Panc1 (cell line): Measurements from ENCODE around the gene MAP1A.

Experiments used
- POLR2AphosphoS5 ChIP-seq: IDR thresholded peaks from 2 replicates; pipeline ENCODE4 v1.6.1; 2012; ENCODE audit warnings: mild to moderate bottlenecking, low read depth, low read length, moderate library complexity
- SIN3A ChIP-seq: IDR thresholded peaks from 2 replicates; pipeline ENCODE4 v1.6.1; 2012; ENCODE audit warnings: low read depth, mild to moderate bottlenecking, low read length, moderate library complexity, borderline replicate concordance; ENCODE audit not compliant: insufficient read depth
- TCF7L2 ChIP-seq: IDR thresholded peaks from 2 replicates; pipeline ENCODE4 v1.6.1; 2011; ENCODE audit warnings: mild to moderate bottlenecking, low read depth, low read length, inconsistent platforms
- TF ChIP-seq, protein P1 (sequence below): fragments of 450-650 bp; IDR thresholded peaks from 2 replicates; pipeline ENCODE4 v1.5.1; 2017; ENCODE audit warnings: mild to moderate bottlenecking
- TF ChIP-seq, protein P2 (sequence below), 2 experiments: IDR thresholded peaks; 2 replicates each; pipeline ENCODE4 v1.6.1; 2011 to 2012; ENCODE audit warnings: low read depth in 2 of 2, control low read depth in 1 of 2, low read length in 1 of 2, mild to moderate bottlenecking in 1 of 2, moderate library complexity in 1 of 2; ENCODE audit not compliant: insufficient read depth in 1 of 2

GRCh38 chr15:43493703-43494472 lies 23.5 kb upstream of the MAP1A start:
- TF ChIP-seq, protein P1, sequence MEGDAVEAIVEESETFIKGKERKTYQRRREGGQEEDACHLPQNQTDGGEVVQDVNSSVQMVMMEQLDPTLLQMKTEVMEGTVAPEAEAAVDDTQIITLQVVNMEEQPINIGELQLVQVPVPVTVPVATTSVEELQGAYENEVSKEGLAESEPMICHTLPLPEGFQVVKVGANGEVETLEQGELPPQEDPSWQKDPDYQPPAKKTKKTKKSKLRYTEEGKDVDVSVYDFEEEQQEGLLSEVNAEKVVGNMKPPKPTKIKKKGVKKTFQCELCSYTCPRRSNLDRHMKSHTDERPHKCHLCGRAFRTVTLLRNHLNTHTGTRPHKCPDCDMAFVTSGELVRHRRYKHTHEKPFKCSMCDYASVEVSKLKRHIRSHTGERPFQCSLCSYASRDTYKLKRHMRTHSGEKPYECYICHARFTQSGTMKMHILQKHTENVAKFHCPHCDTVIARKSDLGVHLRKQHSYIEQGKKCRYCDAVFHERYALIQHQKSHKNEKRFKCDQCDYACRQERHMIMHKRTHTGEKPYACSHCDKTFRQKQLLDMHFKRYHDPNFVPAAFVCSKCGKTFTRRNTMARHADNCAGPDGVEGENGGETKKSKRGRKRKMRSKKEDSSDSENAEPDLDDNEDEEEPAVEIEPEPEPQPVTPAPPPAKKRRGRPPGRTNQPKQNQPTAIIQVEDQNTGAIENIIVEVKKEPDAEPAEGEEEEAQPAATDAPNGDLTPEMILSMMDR, result no peak
- TF ChIP-seq POLR2AphosphoS5, result no peak
- no peak for TF ChIP-seq TCF7L2
- no peak for TF ChIP-seq SIN3A
- TF ChIP-seq, protein P2, sequence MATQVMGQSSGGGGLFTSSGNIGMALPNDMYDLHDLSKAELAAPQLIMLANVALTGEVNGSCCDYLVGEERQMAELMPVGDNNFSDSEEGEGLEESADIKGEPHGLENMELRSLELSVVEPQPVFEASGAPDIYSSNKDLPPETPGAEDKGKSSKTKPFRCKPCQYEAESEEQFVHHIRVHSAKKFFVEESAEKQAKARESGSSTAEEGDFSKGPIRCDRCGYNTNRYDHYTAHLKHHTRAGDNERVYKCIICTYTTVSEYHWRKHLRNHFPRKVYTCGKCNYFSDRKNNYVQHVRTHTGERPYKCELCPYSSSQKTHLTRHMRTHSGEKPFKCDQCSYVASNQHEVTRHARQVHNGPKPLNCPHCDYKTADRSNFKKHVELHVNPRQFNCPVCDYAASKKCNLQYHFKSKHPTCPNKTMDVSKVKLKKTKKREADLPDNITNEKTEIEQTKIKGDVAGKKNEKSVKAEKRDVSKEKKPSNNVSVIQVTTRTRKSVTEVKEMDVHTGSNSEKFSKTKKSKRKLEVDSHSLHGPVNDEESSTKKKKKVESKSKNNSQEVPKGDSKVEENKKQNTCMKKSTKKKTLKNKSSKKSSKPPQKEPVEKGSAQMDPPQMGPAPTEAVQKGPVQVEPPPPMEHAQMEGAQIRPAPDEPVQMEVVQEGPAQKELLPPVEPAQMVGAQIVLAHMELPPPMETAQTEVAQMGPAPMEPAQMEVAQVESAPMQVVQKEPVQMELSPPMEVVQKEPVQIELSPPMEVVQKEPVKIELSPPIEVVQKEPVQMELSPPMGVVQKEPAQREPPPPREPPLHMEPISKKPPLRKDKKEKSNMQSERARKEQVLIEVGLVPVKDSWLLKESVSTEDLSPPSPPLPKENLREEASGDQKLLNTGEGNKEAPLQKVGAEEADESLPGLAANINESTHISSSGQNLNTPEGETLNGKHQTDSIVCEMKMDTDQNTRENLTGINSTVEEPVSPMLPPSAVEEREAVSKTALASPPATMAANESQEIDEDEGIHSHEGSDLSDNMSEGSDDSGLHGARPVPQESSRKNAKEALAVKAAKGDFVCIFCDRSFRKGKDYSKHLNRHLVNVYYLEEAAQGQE (IDR thresholded peaks at IDR 0.05; ENCODE audit: insufficient read depth in 1 of 2, low read depth in 2 of 2, low read length in 1 of 2), result no peak
